Fibroblast of villous mesenchyme (primary cell): Measurements from ENCODE around the gene WIF1. TPM values are rescaled to one million over a fixed set of nuclear protein-coding genes. Genes with fewer than 3 reads are reported as not detected.

ENCODE experiments used
- DNase-seq: peaks from one replicate; pipeline ENCODE4 v3.0.0-alpha.2; 2010; ENCODE audit warnings: low read depth
- H3K4me3 ChIP-seq: 2 replicates; pipeline ENCODE4 v1.5.1; 2011; ENCODE audit warnings: low read depth, mild to moderate bottlenecking, low read length
- total RNA-seq: library from RNA; depleted of rRNA; stranded (reverse); fragments of >200 nt; gene quantifications from 2 replicates; pipeline ENCODE4 v1.2.3, GENCODE V29; 2012
- TF ChIP-seq, protein P1 (sequence below): IDR thresholded peaks from 2 replicates; pipeline ENCODE4 v1.5.1; 2012; ENCODE audit warnings: low read depth, mild to moderate bottlenecking, low read length; ENCODE audit not compliant: insufficient read depth

Gene WIF1
- total RNA-seq, 1 donor = not detected

DNA sequence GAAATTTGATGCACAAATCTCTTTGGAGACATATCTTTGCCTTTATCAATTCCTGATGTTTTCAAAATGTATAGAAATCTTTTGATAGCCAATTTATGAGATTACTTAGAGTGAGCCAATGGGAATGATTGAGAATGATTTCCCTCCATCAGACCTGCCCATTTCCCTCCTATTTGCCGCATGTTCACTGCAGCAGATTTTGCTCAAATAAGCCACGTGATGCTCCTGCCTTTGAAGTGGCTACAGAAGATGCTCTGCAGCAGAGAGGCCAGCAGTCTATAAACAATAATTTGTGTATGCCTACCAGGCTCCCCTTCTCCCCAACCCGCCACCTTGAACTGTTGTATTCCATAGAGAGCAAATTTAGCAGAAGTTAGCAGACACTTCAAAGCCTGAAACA is 21.9 kb downstream of the WIF1 start:
- TF ChIP-seq, protein P1, sequence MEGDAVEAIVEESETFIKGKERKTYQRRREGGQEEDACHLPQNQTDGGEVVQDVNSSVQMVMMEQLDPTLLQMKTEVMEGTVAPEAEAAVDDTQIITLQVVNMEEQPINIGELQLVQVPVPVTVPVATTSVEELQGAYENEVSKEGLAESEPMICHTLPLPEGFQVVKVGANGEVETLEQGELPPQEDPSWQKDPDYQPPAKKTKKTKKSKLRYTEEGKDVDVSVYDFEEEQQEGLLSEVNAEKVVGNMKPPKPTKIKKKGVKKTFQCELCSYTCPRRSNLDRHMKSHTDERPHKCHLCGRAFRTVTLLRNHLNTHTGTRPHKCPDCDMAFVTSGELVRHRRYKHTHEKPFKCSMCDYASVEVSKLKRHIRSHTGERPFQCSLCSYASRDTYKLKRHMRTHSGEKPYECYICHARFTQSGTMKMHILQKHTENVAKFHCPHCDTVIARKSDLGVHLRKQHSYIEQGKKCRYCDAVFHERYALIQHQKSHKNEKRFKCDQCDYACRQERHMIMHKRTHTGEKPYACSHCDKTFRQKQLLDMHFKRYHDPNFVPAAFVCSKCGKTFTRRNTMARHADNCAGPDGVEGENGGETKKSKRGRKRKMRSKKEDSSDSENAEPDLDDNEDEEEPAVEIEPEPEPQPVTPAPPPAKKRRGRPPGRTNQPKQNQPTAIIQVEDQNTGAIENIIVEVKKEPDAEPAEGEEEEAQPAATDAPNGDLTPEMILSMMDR = no peak
- H3K4me3 ChIP-seq = no peak overlapping the region
- no peak for DNase-seq

DNA sequence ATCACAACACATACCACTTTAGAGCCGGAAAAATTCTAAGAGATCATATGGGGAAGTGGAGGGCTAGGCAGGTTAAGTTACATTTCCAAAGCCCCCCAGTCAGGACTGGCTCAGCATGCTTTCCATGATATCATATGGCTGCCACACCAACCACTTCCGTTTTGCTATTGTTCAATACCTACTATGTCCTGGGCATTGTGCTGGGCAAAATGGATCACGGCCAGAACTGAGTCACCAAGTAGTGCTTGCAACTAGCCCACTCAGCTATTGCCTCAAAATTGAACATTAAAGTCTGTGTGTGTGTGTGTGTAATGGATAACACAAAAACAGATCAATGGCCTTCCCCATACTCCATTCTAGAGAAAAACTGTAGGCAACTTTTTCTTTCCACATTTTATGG is 22.7 kb downstream of the WIF1 start:
- H3K4me3 ChIP-seq = no peak overlapping the region
- TF ChIP-seq, protein P1 = no peak
- no peak for DNase-seq

DNA sequence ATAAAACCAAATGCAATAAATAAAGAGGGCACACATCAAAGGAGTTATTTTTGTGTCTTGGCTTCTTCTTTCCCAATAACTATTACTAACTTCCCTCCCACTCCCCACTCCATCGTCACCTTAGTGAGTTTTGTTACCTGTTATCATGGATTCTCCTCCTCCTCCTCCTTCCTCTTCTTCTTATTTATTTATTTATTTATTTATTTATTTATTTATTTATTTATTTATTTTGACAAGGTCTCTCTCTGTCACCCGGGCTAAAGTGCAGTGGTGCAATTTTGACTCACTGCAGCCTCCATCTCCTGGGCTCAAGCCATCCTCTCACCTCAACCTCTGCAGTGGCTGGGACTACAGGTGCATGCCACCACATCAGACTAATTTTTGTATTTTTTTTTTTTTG is 26.4 kb downstream of the WIF1 start:
- no peak for DNase-seq
- TF ChIP-seq, protein P1 = no peak
- no peak overlapping the region for H3K4me3 ChIP-seq

DNA sequence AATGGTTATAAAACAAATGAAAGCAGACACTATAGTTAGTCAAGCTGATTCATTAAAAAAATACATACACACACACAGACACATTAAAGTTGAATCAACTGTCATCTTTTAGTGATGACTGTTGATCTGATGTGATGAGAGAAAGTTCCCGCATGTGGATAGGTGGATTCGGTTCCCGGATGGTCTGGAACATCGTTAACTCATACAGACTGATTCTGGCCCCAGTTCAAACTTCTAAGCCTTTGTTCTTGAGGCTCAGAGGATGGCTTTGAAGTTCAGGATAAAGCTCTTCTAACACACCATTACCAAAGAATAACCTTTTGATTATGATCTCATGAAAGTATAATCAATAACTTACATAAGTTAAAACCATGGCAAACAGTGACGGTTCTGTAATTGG is 27.5 kb downstream of the WIF1 start:
- no peak for DNase-seq
- TF ChIP-seq, protein P1 = no peak

DNA sequence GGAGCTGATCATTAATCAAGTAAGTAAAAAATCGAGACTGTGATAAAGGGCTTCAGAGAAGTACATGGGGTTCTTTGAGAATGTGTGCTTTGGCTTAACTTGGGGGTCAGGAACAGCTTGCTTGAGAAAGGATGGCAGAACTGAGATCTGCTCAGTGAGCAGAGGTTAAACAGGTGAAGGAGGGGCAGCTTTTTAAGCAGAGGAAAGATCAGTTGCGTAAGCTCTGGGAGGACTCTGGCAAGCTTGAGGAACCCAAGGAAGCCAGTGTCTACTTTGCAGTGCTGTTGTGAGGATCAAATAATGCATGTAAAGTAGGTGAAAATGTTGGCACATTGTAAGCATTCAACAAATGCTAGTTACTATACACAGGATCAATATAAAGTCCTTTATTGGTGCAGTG is 30.6 kb downstream of the WIF1 start:
- DNase-seq = no peak
- TF ChIP-seq, protein P1 = no peak
- H3K4me3 ChIP-seq = no peak overlapping the region

More for the DNA sequence above, 27.5 kb downstream of the WIF1 start:
- no peak overlapping the region for H3K4me3 ChIP-seq

DNA sequence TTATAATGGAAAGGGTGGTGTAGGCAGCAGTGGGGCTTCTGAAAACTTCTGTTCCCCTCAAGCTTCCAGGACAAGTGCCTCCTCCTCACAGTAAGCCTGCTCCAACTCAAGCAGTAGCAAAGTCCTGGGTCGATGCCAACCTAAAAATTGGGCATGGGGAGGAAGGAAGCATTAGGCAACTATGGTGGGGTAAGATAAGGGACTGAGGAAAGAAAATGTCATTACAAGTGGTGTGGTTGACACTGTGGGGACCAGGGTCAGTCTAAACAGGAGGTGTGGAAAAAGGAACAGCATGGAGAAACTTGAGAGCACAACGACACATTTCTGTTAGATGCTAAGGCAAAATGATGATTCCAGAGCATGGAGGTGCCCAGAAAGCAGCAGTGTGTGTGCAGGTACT is 34.9 kb downstream of the WIF1 start:
- H3K4me3 ChIP-seq = no peak overlapping the region
- TF ChIP-seq, protein P1 = no peak

DNA sequence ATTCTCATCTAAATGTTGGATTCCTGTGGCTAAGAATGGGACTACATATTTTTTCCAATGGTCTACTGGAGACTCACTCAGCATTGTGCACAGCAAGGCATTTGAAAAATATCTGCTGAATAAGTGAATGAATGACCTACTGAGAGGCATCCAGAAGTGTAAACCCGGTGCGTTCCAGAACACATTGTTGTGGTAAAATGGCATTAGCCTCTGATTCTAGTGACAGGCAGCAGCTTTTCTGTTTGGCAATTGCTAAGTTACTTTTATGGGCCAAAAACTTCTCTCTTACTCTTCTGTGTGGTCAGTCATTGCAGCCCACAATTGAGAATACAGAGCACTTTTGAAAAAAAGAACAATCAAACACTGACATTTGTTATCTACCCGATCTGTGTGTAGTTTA is 36.5 kb downstream of the WIF1 start:
- TF ChIP-seq, protein P1 = no peak
- H3K4me3 ChIP-seq = no peak overlapping the region
- no peak for DNase-seq

More for the DNA sequence above, 34.9 kb downstream of the WIF1 start:
- no peak for DNase-seq
